Thymus (tissue), 11 donors: Measurements from ENCODE around the gene MPRIP. TPM values are rescaled to one million over a fixed set of nuclear protein-coding genes. Genes with fewer than 3 reads are reported as not detected.
A peak's percentile ranks its signal among the peaks of the same experiment; 100 is the strongest.

Source experiments
- DNase-seq, 9 donors: peaks; one replicate each; pipeline ENCODE4 v3.0.0-alpha.2; 2013; ENCODE audit warnings: low spot score in 9 of 9, low read depth in 6 of 9, missing footprints in 1 of 9
- H3K27ac ChIP-seq, 2 donors: one replicate each; pipeline ENCODE4 v1.5.1; 2013; ENCODE audit warnings: control low read depth in 1 of 2, low read depth in 1 of 2, low read length in 1 of 2, mild to moderate bottlenecking in 1 of 2, moderate library complexity in 1 of 2
- H3K27me3 ChIP-seq, 2 donors: one replicate each; pipeline ENCODE4 v1.5.1; 2013; ENCODE audit warnings: low read length in 1 of 2; ENCODE audit not compliant: control insufficient read depth in 2 of 2, insufficient read depth in 1 of 2
- H3K36me3 ChIP-seq, 2 donors: one replicate each; pipeline ENCODE4 v1.5.1; 2013; ENCODE audit warnings: low read length in 1 of 2, mild to moderate bottlenecking in 1 of 2, moderate library complexity in 1 of 2; ENCODE audit not compliant: control insufficient read depth in 2 of 2, insufficient read depth in 2 of 2
- H3K4me1 ChIP-seq, 2 donors: one replicate each; pipeline ENCODE4 v1.5.1; 2013; ENCODE audit warnings: low read length in 2 of 2; ENCODE audit not compliant: control insufficient read depth in 2 of 2, insufficient read depth in 2 of 2
- H3K4me3 ChIP-seq, 2 donors: one replicate each; pipeline ENCODE4 v1.5.1; 2013; ENCODE audit warnings: low read length in 2 of 2, control low read depth in 1 of 2, mild to moderate bottlenecking in 1 of 2
- H3K9me3 ChIP-seq, 2 donors: one replicate each; pipeline ENCODE4 v1.5.1; 2013; ENCODE audit warnings: low read length in 1 of 2, mild to moderate bottlenecking in 1 of 2; ENCODE audit not compliant: control insufficient read depth in 2 of 2, insufficient read depth in 1 of 2
- WGBS: extraction: QIAGEN DNeasy Blood & Tissue Kit; methylation state at CpG from one replicate; pipeline ENCODE4 v1.1.7; 2013; 5-methylcytosine and 5-hydroxymethylcytosine counted together
- polyA plus RNA-seq: library from polyadenylated mRNA; stranded (reverse); fragments of 200-250 nt; gene quantifications from one replicate; pipeline ENCODE4 v1.2.3, GENCODE V29; 2013
- total RNA-seq: library from RNA; stranded (reverse); fragments of 120-200 nt; gene quantifications from one replicate; pipeline ENCODE4 v1.2.4, GENCODE V29; 2013
- donor health status: healthy.

The MPRIP gene
- total and polyA plus RNA-seq, 2 donors = 99.8 to 137 TPM

GRCh38 chr17:17084317-17084835 is 42.1 kb downstream of the MPRIP start:
- H3K27ac ChIP-seq = no peak overlapping the region
- no peaks in the 10 kb centered on the region for H3K9me3 ChIP-seq
- H3K4me3 ChIP-seq = no peak overlapping the region
- WGBS = 97% methylated on average over 9 of the region's 9 CpGs
- no peak for DNase-seq
- peaks cover 6 to 13% of the 10 kb centered on the region in 2 donors for H3K4me1 ChIP-seq
- H3K27me3 ChIP-seq = no peaks in the 10 kb centered on the region
- H3K36me3 ChIP-seq = peaks cover 48 to 56% of the 10 kb centered on the region in 2 donors

DNA sequence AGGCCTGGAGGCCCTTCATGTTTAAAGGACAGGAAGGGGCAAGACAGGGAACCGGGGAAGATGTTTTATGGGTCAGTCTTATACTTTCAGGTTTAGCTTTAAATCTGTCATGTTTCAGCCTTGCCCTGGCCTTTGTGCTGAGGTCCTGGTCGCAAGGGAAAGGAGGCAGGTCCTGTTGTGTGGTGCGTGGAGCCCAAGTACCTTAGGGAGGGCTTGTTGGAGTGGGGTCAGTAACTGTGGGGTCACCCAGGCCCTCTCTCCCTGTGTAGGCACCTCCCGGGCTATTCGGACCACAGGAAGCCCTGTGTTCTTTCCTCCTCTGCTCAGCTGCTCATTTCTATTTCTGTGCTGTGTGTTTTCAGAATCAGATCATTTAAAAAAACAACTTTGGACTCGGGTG is 42.7 kb downstream of the MPRIP start:
- WGBS = 98% methylated on average over 6 of the region's 6 CpGs
- Histone ChIP-seq H3K27ac (no peak overlapping the region), H3K4me1 (peaks cover 6 to 15% of the 10 kb centered on the region in 2 donors), H3K36me3 (peaks cover 45 to 56% of the 10 kb centered on the region in 2 donors), H3K4me3 (no peak overlapping the region), H3K27me3 (no peaks in the 10 kb centered on the region), H3K9me3 (no peaks in the 10 kb centered on the region)
- no peak for DNase-seq

DNA sequence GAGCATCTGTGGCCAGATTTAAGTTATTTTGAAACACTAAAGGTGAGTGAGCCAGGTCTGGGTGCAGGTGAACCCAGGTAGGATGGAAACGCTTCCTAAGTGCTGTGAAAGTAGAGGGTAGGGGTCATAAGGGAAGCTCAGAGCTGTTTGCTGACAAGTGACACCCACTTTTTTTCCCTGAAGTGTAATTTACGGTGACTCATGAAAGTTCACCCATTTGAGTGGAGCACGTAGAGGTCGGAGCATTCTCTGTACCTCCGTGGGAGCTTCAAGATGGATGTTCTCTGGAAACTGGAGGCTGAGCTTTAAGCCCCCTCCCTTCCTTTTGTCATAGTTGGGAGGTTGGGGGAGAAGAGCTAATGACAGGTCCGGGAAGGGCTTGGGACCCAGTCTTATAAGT is 44.3 kb downstream of the MPRIP start:
- H3K36me3 ChIP-seq = peaks cover 58 to 62% of the 10 kb centered on the region in 2 donors
- no peak overlapping the region for H3K4me3 ChIP-seq
- no peaks in the 10 kb centered on the region for H3K9me3 ChIP-seq
- no peaks in the 10 kb centered on the region for H3K27me3 ChIP-seq
- no peak overlapping the region for H3K27ac ChIP-seq
- no peak for DNase-seq
- WGBS = over 99% methylated on average over 6 of the region's 6 CpGs
- H3K4me1 ChIP-seq = peaks cover 6 to 15% of the 10 kb centered on the region in 2 donors

GRCh38 chr17:17087424-17088015 is 45.3 kb downstream of the MPRIP start:
- H3K9me3 ChIP-seq = no peaks in the 10 kb centered on the region
- no peak overlapping the region for H3K27ac ChIP-seq
- DNase-seq = no peak
- H3K4me3 ChIP-seq = no peak overlapping the region
- peaks cover 55 to 61% of the 10 kb centered on the region in 2 donors for H3K36me3 ChIP-seq
- H3K27me3 ChIP-seq = no peaks in the 10 kb centered on the region
- WGBS = 98% methylated on average over 13 of the region's 13 CpGs
- peaks cover 6 to 15% of the 10 kb centered on the region in 2 donors for H3K4me1 ChIP-seq

DNA sequence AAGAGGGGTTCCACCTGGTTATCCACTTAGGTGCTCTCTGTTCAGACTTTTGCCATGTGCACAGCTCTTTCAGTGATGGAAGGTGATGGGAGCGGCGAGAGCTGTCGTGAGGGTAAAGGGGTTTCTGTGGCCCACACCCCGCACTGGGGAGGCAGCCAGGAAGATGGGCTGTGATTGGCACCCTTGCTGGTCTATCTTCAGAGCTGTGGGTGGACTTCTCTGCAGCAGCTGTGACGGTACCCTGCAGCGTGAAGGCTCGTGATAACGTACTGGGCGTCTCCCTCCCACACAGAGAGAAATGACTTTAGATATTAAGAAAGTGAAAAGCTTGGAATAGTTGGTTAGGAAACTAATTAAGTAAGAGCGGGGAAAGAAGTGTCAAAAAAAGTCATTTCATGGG is 45.8 kb downstream of the MPRIP start:
- H3K36me3 ChIP-seq = peaks cover 50 to 55% of the 10 kb centered on the region in 2 donors
- H3K9me3 ChIP-seq = no peaks in the 10 kb centered on the region
- no peak overlapping the region for H3K27ac ChIP-seq
- DNase-seq = no peak
- peaks cover 6 to 15% of the 10 kb centered on the region in 2 donors for H3K4me1 ChIP-seq
- H3K4me3 ChIP-seq = no peak overlapping the region
- 93% methylated on average over 10 of the region's 10 CpGs for WGBS
- no peaks in the 10 kb centered on the region for H3K27me3 ChIP-seq

- Histone ChIP-seq H3K27ac (peak overlapping the region; percentile 20 to 25), H3K9me3 (no peaks in the 10 kb centered on the region), H3K36me3 (peaks cover 45 to 50% of the 10 kb centered on the region in 2 donors), H3K4me1 (peaks cover 6 to 15% of the 10 kb centered on the region in 2 donors), H3K4me3 (no peak overlapping the region), H3K27me3 (no peaks in the 10 kb centered on the region)
- peak in 1 of 9 donors; percentile 41 for DNase-seq
- 80% methylated on average over 8 of the region's 8 CpGs for WGBS
Measured at GRCh38 chr17:17088541-17089525, 46.6 kb downstream of the MPRIP start.

DNA sequence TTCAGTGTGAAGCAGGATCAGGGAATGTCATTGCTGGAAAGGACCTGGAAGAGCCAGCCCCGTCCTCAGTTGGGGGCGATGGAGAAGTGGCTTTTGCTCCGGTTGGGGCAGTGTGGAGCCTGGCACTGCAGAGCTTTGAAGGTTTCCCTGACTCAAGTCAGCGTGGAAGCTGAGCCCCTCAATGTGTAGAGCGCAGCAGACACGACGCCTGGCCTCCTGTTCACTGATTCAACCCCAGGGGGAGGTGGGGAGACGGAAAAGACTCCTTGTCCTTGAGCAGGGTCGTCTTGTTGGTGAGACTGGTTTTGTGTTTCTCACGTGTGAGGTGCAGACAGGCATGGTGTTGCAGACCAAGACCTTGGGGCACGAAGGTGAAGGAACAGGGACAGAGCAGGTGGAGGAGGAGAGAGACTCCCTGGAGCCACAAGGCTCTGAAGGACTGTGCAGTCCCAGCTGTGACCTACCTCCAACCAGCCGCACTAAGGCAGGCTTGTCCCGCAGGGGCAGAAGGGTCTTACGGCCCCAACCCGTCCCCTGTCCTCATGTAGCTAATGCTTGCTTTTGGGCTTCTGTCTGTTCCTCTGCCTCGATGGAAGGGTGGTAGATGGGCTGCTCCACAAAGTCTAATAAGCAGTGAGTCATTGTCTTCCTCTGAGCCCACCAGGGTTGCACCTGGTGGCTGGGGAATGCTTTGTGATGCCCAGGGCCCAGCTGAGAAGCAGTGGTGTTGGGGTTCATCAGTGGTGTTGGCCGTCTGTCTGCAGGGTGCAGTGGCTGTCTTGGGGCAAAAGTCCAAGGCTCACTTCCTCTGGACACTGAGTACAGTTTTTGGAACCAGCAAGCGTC is 47.8 kb downstream of the MPRIP start:
- Histone ChIP-seq H3K4me1 (peaks cover 6 to 15% of the 10 kb centered on the region in 2 donors), H3K27me3 (no peaks in the 10 kb centered on the region), H3K36me3 (peaks cover 38 to 40% of the 10 kb centered on the region in 2 donors), H3K9me3 (no peaks in the 10 kb centered on the region), H3K27ac (no peak overlapping the region), H3K4me3 (no peak overlapping the region)
- DNase-seq = no peak
- 98% methylated on average over 18 of the region's 18 CpGs for WGBS

- H3K9me3 ChIP-seq = no peaks in the 10 kb centered on the region
- no peak overlapping the region for H3K4me3 ChIP-seq
- peaks cover 38 to 40% of the 10 kb centered on the region in 2 donors for H3K36me3 ChIP-seq
- no peaks in the 10 kb centered on the region for H3K27me3 ChIP-seq
- WGBS = 93% methylated on average over 11 of the region's 11 CpGs
- DNase-seq = no peak
- H3K4me1 ChIP-seq = peaks cover 6 to 15% of the 10 kb centered on the region in 2 donors
- no peak overlapping the region for H3K27ac ChIP-seq
Measured at GRCh38 chr17:17090642-17091103, 48.4 kb downstream of the MPRIP start.
